IPS-18a (cell line): Measurements from ENCODE around the gene NAA30.
A peak's percentile ranks its signal among the peaks of the same experiment; 100 is the strongest.

Experiments used
- H3K27ac ChIP-seq: one replicate; pipeline ENCODE4 v1.5.1; 2013; ENCODE audit warnings: low read length
- H3K27me3 ChIP-seq: one replicate; pipeline ENCODE4 v1.6.1; 2013; ENCODE audit warnings: mild to moderate bottlenecking, low read length; ENCODE audit not compliant: control insufficient read depth, insufficient read depth
- H3K36me3 ChIP-seq: one replicate; pipeline ENCODE4 v1.6.1; 2013; ENCODE audit warnings: low read depth, low read length; ENCODE audit not compliant: control insufficient read depth
- H3K4me1 ChIP-seq: one replicate; pipeline ENCODE4 v1.6.1; 2013; ENCODE audit warnings: low read depth, low read length; ENCODE audit not compliant: control insufficient read depth
- H3K4me3 ChIP-seq: one replicate; pipeline ENCODE4 v1.5.1; 2013; ENCODE audit warnings: low read length
- H3K9ac ChIP-seq: one replicate; pipeline ENCODE4 v1.6.1; 2013; ENCODE audit warnings: mild to moderate bottlenecking, low read length, moderate library complexity
- H3K9me3 ChIP-seq: one replicate; pipeline ENCODE4 v1.6.1; 2013; ENCODE audit warnings: low read depth, low read length; ENCODE audit not compliant: control insufficient read depth

Gene NAA30

DNA sequence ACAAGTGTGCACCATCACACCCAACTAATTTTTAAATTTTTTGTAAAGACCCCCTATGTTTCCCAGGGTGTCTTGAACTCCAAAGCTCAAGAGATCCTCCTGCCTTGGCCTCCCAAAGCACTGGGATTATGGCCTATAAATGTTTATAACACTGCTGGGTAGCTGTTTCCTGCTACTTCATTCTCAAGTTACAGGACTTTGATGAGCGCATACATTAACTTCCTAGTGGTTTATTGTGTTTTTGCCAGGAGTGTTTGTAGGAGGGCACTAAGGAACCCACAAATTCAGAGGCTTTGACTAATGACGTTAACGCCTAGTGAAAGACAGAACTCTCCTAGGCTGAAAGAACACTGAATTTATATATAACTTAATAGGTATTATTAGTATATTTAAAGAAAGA, 15.2 kb upstream of the NAA30 start:
- no peak overlapping the region for H3K9ac ChIP-seq
- H3K27ac ChIP-seq, result no peak overlapping the region
- H3K4me1 ChIP-seq, result no peaks in the 10 kb centered on the region
- H3K27me3 ChIP-seq, result no peaks in the 10 kb centered on the region
- no peaks in the 10 kb centered on the region for H3K36me3 ChIP-seq
- no peaks in the 10 kb centered on the region for H3K9me3 ChIP-seq
- H3K4me3 ChIP-seq, result no peak overlapping the region

DNA sequence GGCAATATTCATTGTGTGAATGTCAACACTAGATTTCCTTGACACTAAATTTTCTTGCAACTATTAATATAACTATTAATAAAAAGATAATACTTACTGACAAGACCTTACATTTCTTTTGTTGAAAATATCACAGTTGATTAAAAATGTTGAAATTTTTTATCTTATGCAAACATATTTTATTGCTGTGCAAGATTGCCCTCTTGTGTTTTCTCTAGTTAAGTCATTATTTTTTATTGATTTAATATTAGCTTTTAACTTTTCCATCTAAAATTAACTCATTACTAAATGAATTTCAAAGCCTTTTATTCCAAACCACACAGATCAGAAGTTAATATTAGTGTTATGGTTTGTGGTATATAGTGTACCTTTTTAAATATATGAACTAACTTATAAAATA, 11.7 kb upstream of the NAA30 start:
- peaks cover 7% of the 10 kb centered on the region for H3K4me1 ChIP-seq
- no peak overlapping the region for H3K27ac ChIP-seq
- no peaks in the 10 kb centered on the region for H3K36me3 ChIP-seq
- H3K9me3 ChIP-seq, result no peaks in the 10 kb centered on the region
- H3K9ac ChIP-seq, result no peak overlapping the region
- no peak overlapping the region for H3K4me3 ChIP-seq
- no peaks in the 10 kb centered on the region for H3K27me3 ChIP-seq

DNA sequence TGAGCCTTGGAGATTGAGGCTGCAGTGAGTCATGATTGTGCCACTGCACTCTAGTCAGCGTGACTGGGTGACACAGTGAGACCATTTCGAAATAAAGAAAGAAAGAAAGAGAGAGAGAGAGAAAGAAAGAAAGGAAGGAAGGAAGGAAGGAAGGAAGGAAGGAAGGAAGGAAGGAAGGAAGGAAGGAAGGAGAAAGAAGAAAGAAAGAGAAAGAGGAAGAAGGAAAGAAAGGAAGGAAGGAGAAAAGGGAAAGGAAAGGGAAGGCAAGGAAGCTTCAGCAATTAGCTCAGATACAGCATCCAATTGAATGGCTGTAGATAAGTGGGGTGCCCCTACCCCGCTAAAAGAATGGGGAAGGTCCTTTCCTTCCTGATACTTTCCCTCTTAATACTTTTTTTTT, 9.5 kb upstream of the NAA30 start:
- Histone ChIP-seq H3K4me1 (peaks cover 7% of the 10 kb centered on the region), H3K27me3 (no peaks in the 10 kb centered on the region), H3K27ac (no peak overlapping the region), H3K9me3 (no peaks in the 10 kb centered on the region), H3K4me3 (no peak overlapping the region), H3K9ac (no peak overlapping the region), H3K36me3 (no peaks in the 10 kb centered on the region)

DNA sequence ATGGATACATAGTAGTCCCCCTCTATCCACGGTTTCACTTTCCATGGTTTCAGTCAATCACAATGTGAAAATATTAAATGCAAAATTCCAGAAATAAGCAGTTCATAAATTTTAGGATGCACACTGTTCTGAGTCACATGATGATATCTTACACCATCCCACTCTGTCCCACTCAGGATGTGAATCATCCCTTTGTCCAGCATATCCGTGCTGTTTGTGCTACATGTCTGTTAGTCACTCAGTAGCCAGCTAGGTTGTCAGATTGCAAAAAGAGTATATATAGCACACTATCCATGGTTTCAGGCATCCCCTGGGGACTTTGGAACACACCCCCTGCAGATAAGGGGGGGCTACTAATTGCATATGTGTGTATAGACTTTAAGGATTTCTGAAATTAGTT, 8.1 kb upstream of the NAA30 start:
- H3K4me3 ChIP-seq, result no peak overlapping the region
- H3K36me3 ChIP-seq, result no peaks in the 10 kb centered on the region
- H3K4me1 ChIP-seq, result peaks cover 7% of the 10 kb centered on the region
- no peaks in the 10 kb centered on the region for H3K27me3 ChIP-seq
- no peaks in the 10 kb centered on the region for H3K9me3 ChIP-seq
- no peak overlapping the region for H3K27ac ChIP-seq
- H3K9ac ChIP-seq, result no peak overlapping the region

DNA sequence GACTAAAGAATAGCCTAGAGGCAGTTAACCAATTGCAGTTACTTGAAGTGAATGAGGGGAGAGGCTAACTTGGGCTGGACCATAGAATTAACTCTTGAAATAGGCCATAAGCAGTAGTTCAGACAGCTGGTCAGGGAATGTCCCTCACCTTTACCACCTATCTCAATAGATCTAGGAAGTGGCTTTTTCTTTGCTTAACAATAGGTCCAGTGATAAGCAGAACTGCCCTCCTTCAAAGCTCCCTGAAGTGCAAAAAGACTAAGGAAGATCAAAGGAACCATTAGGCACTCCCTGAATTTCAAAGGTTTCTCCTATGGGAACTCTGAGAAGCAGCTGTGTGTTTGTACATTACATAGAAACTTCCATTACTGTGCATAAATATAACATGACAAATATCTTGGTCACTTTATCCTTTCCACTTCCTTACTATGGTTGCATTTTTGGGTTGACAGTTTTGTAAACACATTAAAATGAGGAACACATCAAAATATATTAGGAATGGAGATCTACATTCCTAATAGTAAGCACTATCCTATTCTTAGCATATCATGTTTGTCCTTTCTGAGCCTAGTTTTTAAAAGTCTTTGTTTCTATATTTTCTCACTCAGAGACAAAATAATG, 7.2 kb upstream of the NAA30 start:
- Histone ChIP-seq H3K4me1 (peaks cover 7% of the 10 kb centered on the region), H3K27me3 (no peaks in the 10 kb centered on the region), H3K9ac (no peak overlapping the region), H3K4me3 (no peak overlapping the region), H3K36me3 (no peaks in the 10 kb centered on the region), H3K9me3 (no peaks in the 10 kb centered on the region), H3K27ac (no peak overlapping the region)

DNA sequence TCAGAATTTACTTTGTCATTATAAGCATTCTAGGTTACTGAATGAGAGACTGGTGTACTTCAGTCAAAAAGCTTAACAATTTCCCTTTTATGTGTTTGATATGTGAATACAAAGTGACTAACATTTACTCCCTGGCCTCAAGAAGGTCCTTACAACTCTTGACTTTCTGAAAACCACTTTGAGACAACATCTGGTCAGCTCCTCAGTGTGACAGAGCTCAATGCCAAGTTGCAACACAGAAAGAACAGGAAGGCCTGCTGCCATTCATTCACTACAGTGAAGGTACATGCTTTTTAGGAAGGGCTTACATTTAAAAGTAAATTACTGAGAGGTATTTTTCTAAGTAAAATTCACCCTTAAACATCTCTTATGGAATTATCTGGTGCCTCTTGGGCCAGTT, 2.3 kb upstream of the NAA30 start:
- no peak overlapping the region for H3K9ac ChIP-seq
- H3K4me1 ChIP-seq, result peaks cover 26% of the 10 kb centered on the region
- H3K9me3 ChIP-seq, result no peaks in the 10 kb centered on the region
- no peak overlapping the region for H3K4me3 ChIP-seq
- H3K27ac ChIP-seq, result no peak overlapping the region
- peaks cover 2% of the 10 kb centered on the region for H3K36me3 ChIP-seq
- H3K27me3 ChIP-seq, result no peaks in the 10 kb centered on the region

DNA sequence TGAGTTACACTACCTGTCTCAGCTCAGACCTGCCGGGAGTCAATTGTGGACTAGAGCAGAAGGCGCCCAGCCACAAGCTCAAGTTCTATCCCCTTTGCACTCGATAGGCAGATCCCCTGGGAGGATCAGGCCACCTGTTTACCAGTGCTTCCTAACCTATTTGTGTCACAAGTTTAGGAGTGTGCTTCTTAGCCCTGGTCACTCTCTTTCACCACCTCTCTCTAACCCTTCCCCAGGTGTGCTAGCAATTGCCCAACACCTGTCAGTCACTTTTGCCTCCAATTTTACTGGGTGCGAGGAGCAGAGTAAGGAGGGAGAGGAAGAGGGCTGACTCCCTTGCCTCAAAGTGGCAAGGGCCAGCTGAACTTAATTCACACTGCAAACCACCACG, 745 bp upstream of the NAA30 start:
- H3K9me3 ChIP-seq, result no peaks in the 10 kb centered on the region
- H3K36me3 ChIP-seq, result peaks cover 4% of the 10 kb centered on the region
- H3K27ac ChIP-seq, result peak overlapping the region; percentile 52
- H3K4me1 ChIP-seq, result peaks cover 22% of the 10 kb centered on the region
- no peaks in the 10 kb centered on the region for H3K27me3 ChIP-seq
- peak overlapping the region; percentile 86 for H3K4me3 ChIP-seq
- peak overlapping the region; percentile 83 for H3K9ac ChIP-seq

DNA sequence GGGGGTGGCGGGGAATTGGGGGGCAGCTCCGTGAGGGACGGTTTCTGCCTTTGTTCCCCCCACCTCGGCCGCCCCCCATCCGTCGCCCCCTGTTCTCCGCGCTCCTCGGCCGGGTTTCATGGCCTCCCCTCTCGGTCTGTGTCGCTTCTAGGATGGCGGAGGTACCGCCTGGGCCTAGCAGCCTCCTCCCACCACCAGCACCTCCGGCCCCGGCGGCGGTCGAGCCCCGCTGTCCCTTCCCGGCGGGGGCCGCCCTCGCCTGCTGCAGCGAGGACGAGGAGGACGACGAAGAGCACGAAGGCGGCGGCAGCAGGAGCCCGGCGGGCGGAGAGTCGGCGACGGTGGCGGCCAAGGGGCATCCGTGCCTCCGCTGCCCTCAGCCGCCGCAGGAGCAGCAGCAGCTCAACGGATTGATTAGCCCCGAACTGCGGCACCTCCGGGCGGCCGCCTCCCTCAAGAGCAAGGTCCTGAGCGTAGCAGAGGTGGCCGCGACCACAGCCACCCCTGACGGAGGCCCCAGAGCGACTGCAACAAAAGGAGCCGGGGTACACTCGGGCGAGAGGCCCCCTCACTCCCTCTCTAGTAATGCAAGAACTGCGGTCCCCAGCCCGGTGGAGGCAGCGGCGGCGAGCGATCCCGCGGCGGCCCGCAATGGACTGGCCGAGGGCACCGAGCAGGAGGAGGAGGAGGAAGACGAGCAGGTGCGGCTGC, 575 bp downstream of the NAA30 start:
- Histone ChIP-seq H3K36me3 (peaks cover 7% of the 10 kb centered on the region), H3K9ac (peak overlapping the region; percentile 83), H3K27me3 (no peaks in the 10 kb centered on the region), H3K9me3 (no peaks in the 10 kb centered on the region), H3K4me1 (peaks cover 22% of the 10 kb centered on the region), H3K27ac (peak overlapping the region; percentile 30), H3K4me3 (peak overlapping the region; percentile 86)

DNA sequence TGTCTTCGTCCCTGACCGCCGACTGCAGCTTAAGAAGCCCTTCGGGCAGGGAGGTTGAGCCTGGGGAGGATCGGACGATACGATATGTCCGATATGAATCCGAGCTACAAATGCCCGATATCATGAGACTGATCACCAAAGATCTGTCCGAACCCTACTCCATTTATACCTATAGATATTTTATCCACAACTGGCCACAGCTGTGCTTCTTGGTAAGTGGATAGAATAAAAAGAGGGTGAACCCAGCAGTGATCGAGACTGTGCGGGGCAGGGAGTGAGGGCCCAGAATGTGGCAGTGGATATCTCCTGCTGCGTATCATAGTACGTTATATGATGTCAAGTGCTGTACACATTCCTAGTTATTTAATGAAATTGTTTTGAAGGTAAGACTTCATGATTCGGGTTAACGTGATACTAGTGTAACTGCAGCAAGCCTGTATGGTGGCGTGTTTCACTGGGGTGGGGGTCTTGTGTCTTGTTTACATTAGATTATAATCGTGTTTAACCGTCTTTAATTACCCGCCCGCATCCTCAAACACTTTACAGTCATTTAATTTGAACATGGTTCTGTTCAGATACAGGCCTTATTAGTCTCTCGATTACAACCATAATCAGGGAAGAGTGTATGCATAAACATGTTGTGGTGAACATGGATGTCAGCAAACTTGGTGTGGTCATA, 1.3 kb downstream of the NAA30 start:
- H3K36me3 ChIP-seq, result peaks cover 10% of the 10 kb centered on the region
- no peaks in the 10 kb centered on the region for H3K27me3 ChIP-seq
- H3K27ac ChIP-seq, result peak overlapping the region; percentile 30
- H3K9me3 ChIP-seq, result no peaks in the 10 kb centered on the region
- H3K4me3 ChIP-seq, result peak overlapping the region; percentile 86
- peaks cover 22% of the 10 kb centered on the region for H3K4me1 ChIP-seq
- H3K9ac ChIP-seq, result peak overlapping the region; percentile 83

DNA sequence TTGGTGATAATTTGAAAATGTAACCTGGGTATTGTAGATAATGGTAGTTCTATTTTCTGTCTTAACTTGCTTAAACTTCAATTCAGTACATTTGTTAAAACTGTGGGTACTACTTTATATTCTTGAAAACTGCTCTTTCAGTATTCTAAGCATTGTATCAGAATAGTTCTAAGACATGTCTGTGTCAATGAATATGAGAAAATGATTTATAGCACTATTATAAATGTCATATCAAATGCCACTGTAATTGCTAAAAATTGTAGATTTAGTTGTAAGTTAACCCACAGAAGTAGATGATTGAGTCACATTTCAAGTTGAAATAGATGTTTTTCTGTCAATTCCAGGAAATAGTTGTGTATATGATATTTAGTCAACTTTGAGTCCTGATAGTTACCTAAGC, 2.4 kb downstream of the NAA30 start:
- H3K27me3 ChIP-seq, result no peaks in the 10 kb centered on the region
- no peaks in the 10 kb centered on the region for H3K9me3 ChIP-seq
- H3K36me3 ChIP-seq, result peaks cover 13% of the 10 kb centered on the region
- no peak overlapping the region for H3K27ac ChIP-seq
- peaks cover 22% of the 10 kb centered on the region for H3K4me1 ChIP-seq
- peak overlapping the region; percentile 83 for H3K9ac ChIP-seq
- H3K4me3 ChIP-seq, result peak overlapping the region; percentile 86

DNA sequence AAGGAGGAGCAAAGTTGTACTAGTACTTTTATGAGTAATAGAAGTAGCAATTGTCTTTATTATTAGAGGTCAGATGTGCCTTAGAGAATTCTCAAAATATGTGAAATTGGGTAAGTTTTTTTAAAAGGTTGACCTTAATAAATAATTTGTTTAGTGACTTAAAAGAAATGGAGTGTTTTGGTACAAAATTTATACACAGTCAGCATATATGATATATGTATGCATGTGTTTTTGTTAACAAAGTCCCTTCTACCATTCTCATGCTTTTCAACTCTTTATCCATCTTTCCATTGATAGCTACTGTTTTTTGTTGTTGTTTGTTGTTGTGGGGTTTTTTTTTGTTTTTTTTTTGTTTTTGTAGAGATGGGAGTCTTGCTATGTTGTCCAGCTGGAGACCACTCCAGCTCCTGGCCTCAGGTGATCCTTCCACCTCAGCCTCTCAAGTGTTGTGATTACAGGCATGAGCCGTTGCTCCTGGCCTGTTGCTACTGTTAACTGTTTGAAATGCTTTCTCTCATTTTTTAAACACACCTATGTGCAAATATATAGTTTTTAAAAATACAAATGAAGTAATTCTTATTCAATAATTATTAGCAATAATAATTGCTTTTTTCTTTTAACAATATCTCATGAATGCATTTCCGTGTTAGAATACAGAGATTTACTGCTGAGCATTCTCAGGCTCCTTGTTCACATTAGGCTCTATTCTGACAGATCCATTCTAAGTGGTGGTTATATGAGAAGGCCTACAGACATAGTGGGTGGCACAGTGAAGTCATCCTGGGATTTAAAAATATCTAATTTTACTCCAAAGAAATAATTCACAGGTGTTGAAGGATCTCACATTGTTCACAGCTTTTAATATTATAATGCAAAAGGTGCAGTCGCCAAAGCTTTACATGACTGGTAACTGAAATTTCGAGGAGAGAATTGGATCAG, 10.4 kb downstream of the NAA30 start:
- H3K9me3 ChIP-seq, result no peaks in the 10 kb centered on the region
- H3K4me1 ChIP-seq, result no peaks in the 10 kb centered on the region
- H3K27me3 ChIP-seq, result no peaks in the 10 kb centered on the region
- no peak overlapping the region for H3K9ac ChIP-seq
- H3K36me3 ChIP-seq, result peaks cover 20% of the 10 kb centered on the region
- H3K4me3 ChIP-seq, result no peak overlapping the region
- H3K27ac ChIP-seq, result no peak overlapping the region
